Stimulated activated CD4-positive, alpha-beta T cell treated with anti-CD3 and anti-CD28 coated beads, Interleukin-15, amount 100 ng/mL, for 1 hour (primary cell): Measurements from ENCODE around the gene FAT3.

ENCODE experiments used
- DNase-seq, 2 donors: peaks; one replicate each; pipeline ENCODE4 v3.0.0-alpha.2; 2020; ENCODE audit warnings: low read depth in 1 of 2, low spot score in 1 of 2

The FAT3 gene

DNA sequence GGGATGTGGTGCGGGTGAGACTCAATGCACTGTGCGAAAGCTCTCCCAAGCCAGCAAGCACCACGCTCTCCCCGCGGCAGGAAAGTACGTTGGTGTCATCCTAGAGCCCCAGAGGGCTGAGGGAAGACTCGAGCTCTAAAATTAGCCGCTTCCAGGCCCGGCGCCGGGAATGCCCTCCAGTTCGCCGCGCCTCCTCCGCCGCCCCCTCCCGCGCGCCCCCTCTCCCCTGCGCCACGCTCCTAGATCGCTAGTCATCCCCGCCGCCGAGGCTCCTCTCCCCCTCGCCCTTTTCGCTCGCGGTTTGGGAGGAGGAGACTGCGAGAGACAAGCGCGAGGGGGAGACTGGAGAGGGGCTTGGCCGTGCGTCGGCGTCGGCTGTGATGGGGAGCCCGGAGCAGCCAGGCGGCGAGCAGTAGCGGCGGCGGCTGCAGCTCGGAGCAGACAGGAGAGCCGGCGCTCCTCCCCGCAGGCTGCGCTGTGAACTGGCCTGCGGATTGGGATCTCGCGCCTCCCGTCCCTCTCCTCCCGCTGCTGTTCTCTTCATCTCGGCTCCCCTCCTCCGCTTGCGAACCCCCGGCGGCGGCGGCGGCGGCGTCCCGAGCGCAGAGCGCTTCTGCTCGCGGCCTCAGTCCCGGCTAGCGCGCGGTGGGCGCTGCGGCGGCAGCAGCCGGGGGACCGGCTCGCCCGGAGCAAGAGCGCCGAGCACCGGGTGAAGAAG, at the start of gene FAT3:
Gene FAT3 (plus strand): TSS at position 412 of the 718 bp plus-strand sequence. CDS start 127,295 bp downstream, outside the sequence.
- DNase-seq = no peak

GRCh38 chr11:92179017-92179670, 45.5 kb upstream of the FAT3 start:
- no peak for DNase-seq

DNA sequence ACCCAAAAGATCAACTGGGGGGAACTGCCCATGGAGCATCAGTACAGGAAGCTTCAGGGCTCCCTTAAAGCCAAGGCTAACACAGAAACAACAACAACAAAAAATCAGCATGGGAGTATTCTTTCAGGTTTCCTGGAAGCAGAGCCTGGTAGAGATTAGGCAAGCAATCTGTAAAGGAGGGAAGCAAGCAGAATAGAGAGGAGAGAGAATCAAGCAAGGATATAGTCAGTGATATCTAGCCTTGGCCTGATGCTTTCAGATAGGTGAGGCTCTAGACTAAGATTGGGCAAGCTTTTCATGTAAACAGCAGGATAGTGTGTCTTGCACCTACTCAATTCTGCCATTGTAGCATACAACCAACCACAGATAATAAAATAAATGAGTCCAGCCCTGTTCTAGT, 44.4 kb upstream of the FAT3 start:
- no peak for DNase-seq

GRCh38 chr11:92180664-92181251, 43.9 kb upstream of the FAT3 start:
- no peak for DNase-seq

DNA sequence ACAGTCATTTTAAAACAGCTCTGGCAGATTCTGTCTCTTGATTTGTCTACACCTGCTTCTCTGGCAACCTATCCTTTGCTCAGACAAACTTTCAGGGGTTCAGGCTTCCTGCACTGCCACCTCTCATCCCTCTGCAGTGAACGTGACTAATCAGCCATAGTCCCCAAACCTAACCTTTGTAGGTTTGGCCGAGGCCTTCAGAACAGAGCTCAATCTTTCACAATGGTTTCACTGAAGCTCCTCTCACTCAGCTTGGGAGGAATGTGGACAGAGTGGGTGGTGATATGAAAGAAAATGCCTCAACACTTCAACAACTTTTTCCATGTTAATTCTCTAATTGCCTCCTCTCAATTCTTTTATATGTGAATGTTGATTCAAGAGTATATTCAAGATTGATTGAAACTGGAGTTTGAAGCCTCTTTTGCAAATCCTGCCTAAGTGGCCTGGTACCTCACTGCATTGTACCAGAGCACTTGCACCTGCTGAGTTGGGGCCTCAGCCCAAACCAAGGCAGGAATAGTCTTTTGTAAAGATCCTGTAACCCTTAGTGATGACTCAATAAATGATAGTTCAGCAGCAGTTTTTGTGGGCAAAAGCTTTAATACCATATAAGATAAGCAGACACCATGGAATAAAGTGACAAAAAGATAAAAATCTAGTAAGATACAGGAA, 33.9 kb upstream of the FAT3 start:
- no peak for DNase-seq

GRCh38 chr11:92192141-92192540, 32.5 kb upstream of the FAT3 start:
- DNase-seq = no peak

DNA sequence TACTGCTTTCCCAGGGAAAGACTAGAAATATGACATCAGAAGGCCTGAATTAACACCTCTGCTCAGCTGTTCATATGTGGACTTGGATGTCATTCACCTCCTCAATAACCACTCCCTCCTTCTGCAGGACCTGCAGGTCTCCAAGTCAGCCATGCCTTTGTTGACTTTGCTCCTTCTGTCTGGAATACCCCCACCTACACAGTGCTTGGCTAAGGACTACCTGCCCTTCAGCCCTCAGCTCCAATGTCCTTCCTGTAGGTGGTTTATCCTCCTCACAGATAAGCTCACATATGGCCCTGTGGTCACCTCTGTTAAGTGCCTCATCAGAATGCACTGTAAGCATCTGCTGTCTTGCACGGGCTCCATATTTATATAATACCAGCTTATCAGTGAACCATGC, 26.4 kb upstream of the FAT3 start:
- DNase-seq = no peak

DNA sequence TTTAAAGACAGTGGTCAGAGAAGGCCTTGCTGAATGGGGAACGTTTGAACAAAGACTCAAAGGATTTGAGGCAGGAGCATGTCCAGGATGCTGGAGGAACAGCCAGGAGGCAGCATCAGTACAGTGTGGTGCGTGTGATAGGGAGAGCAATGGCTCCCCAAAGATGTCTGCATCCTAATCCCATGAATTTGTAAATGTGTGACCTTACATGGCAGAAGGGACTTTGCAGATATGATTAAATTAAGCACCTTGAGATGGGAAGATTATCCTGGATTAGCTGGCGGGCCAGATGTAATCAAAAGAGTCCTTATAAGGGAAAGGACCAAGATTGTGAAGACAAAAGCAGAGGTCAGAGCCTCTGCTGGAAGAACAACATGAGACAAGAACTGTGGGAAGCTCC, 24.6 kb upstream of the FAT3 start:
- no peak for DNase-seq

DNA sequence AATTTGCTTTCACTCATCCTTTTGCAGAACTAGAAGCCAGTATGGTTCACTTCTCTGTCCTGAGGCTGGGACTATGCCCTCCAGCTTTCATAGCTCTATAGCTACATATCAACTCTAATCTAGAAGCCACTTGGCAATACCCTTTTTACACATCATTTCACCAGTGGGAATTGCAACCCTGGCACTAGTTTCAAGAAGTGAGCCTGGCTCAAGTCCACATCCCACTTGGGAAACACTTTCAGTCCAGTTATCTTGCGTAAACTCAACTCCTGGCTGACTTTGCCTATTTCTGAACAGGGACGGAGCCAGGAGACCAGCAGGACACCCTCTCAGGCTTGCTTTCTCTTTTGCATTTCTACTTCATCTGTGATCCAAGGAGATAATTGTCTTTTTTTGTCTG, 19.9 kb upstream of the FAT3 start:
- no peak for DNase-seq

- DNase-seq = no peak
These were observed 18.2 kb upstream of the FAT3 start for GRCh38 chr11:92206441-92206840.

DNA sequence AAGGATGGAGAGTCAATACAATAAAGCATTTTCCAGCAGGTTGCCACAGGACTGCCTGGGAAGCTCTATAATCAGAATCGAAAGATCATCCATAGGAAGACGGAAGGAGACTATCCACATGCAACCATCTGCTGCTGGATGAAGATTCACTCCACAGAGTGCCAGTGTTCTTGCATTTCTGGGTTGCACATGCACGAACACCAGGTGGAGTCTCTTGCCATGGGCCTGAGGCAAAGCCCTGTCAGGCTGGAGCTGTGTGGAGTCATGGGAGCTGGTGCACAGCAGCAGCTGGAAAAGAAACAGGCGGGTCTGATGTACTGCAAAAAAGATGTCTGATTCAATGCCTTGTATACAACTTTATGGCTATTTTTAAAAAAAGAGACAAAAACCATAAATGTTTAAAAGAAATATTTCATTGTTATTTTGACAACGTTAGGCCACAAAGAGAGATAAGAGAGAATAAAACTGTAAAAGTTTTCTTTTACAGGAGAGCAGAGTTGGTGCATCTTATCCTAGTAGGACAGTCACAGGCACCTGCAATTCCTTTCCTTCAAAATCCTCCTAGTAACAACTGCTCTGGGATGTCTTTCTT, 12.9 kb upstream of the FAT3 start:
- DNase-seq = no peak

- DNase-seq = no peak
These were observed 12.1 kb upstream of the FAT3 start for GRCh38 chr11:92212530-92212929.

GRCh38 chr11:92216789-92217188, 7.8 kb upstream of the FAT3 start:
- DNase-seq = no peak

DNA sequence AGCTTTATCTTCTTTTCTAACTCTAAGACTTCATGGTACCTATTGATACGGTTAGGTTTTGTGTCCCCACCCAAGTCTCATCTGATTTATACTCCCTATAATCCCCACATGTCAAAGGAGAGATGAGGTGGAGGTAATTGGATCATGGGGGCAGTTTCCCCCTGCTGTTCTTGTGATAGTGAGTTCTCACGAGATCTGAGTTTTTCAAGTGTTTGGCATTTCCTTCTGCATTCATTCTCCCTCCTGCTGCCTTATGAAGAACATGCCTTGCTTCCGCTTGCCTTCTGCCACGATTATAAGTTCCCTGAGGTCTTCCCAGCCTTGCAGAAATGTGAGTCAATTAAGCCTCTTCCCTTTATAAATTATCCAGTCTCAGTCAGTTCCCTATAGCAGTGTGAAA, 5.1 kb upstream of the FAT3 start:
- DNase-seq = no peak

DNA sequence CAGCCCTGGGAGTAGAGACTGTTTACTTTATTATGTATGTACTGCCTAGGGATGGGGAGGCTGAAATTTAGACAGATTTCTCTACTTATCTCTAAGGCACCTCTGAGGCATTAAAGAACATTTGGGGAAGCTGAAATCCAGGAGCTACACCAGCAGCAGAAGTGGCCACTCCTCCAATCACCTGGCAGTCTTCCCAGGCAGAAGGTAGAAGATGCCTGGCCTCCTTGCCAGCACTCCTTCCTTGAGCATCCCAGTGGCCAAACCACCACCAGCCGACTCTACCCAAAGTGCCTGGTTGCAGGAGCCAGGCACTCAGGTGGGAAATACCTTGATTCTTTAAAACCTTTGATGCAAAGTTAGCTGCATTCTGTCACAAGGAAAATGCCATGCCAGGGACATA, 1.9 kb upstream of the FAT3 start:
- DNase-seq = no peak

DNA sequence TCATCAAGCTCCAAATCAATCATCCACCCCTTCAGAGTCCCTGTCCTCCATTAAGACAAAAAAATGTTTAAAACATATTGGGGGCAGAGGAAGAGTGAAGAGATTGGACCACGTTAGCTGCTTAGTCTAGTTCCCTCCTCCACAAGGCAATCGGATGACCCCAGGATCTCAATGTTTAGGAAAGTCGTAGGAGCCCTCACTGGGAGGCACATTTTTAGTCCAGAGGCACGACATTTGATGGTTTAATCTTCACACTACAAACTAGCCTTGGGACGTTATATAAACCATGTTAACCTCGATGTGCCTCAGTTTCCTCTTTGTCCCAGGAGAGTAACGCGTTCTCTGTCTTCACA, 588 bp upstream of the FAT3 start:
- no peak for DNase-seq

GRCh38 chr11:92225125-92225567, 528 bp downstream of the FAT3 start:
- DNase-seq = no peak

GRCh38 chr11:92225568-92226330, 1.1 kb downstream of the FAT3 start:
- DNase-seq = no peak

GRCh38 chr11:92226331-92227229, 2.0 kb downstream of the FAT3 start:
- DNase-seq = no peak
